GM12878 (cell line): ENCODE data around the gene PAQR5. TPM values are rescaled to one million over a fixed set of nuclear protein-coding genes. Genes with fewer than 3 reads are reported as not detected.

ENCODE experiments used
- ATAC-seq: fragments of 200-7000 bp; cut with Tn5 transposase; 3 replicates; pipeline ENCODE4 v1.9.1; 2020; ENCODE audit warnings: mild to moderate bottlenecking, moderate library complexity
- BruUV-seq: library from RNA; stranded (reverse); fragments of 400-500 nt; replicated peaks from 2 replicates; lab custom pipeline; 2021; lab: Mats Ljungman, UMichigan
- CTCF ChIA-PET: fragments of 300-600 bp; sonication (Branson Sonifier 250); formaldehyde crosslinking; extraction: SDS; loops from one replicate; lab custom pipeline; 2021; ENCODE audit warnings: inconsistent platforms; lab: Yijun Ruan, JAX
- POLR2A ChIA-PET: fragments of 350-600 bp; formaldehyde crosslinking; extraction: SDS; loops from one replicate; lab custom pipeline; 2021; ENCODE audit warnings: inconsistent platforms; lab: Charles Lee
- RAD21 ChIA-PET: fragments of 300-600 bp; sonication (Branson Sonifier 250); formaldehyde crosslinking; loops from one replicate; lab custom pipeline; 2023; ENCODE audit warnings: antibody characterized with exemption; ENCODE audit not compliant: unreplicated experiment; lab: Charles Lee
- SMC1A ChIA-PET: fragments of 300-600 bp; sonication (Branson Sonifier 250); formaldehyde crosslinking; loops from one replicate; lab custom pipeline; 2023; ENCODE audit not compliant: unreplicated experiment, uncharacterized antibody; lab: Charles Lee
- DNase-seq: peaks from one replicate; pipeline ENCODE4 v3.0.0-alpha.2; 2011; ENCODE audit warnings: low read depth, low spot score
- FAIRE-seq: peaks from 3 replicates; lab custom pipeline; 2011; peaks lifted over from hg19 to GRCh38; lab: Jason Lieb, UNC
- H2AFZ ChIP-seq: 2 replicates; pipeline ENCODE4 v1.6.0; 2011; ENCODE audit warnings: low read depth, low read length, control low read depth; ENCODE audit not compliant: control insufficient read depth
- H3K27ac ChIP-seq: 2 replicates; pipeline ENCODE4 v1.5.1; 2011; ENCODE audit warnings: control low read depth; ENCODE audit not compliant: control insufficient read depth, insufficient read depth
- H3K27me3 ChIP-seq, 2 experiments: replicated peaks in 1 of 2; 2 replicates each; pipeline versions ENCODE4 v1.6.0 to v1.6.1; 2011; ENCODE audit warnings: low read length in 1 of 2; ENCODE audit not compliant: control insufficient read depth in 2 of 2, insufficient read depth in 2 of 2
- H3K36me3 ChIP-seq, 2 experiments: 2 replicates each; pipeline ENCODE4 v1.5.1; 2011; ENCODE audit warnings: low read length in 1 of 2; ENCODE audit not compliant: control insufficient read depth in 2 of 2, insufficient read depth in 2 of 2
- H3K4me1 ChIP-seq: 2 replicates; pipeline ENCODE4 v1.6.1; 2011; ENCODE audit warnings: mild to moderate bottlenecking, low read length, moderate library complexity, mixed read lengths; ENCODE audit not compliant: control insufficient read depth, insufficient read depth
- H3K4me2 ChIP-seq: 2 replicates; pipeline ENCODE4 v1.6.0; 2011; ENCODE audit warnings: control low read depth; ENCODE audit not compliant: control insufficient read depth, insufficient read depth
- H3K4me3 ChIP-seq: fragments of 200-600 bp; sonication (generic); 2 replicates; pipeline ENCODE4 v1.5.1; 2016
- H3K79me2 ChIP-seq: 2 replicates; pipeline ENCODE4 v1.6.0; 2011; ENCODE audit warnings: low read length; ENCODE audit not compliant: control insufficient read depth, insufficient read depth
- H3K9ac ChIP-seq: 2 replicates; pipeline ENCODE4 v1.8.0; 2011; ENCODE audit warnings: low read length, control low read depth, mixed read lengths; ENCODE audit not compliant: control insufficient read depth, insufficient read depth
- H3K9me3 ChIP-seq: replicated peaks from 3 replicates; pipeline ENCODE4 v1.5.1; 2011; ENCODE audit warnings: mild to moderate bottlenecking, low read length; ENCODE audit not compliant: control insufficient read depth, insufficient read depth
- H4K20me1 ChIP-seq: 2 replicates; pipeline ENCODE4 v1.6.0; 2011; ENCODE audit not compliant: control insufficient read depth, insufficient read depth
- BACH1 ChIP-seq: fragments of 450-650 bp; IDR thresholded peaks from 2 replicates; pipeline ENCODE4 v1.6.1; 2017; ENCODE audit warnings: mild to moderate bottlenecking, borderline replicate concordance
- CREM ChIP-seq: IDR thresholded peaks from 2 replicates; pipeline ENCODE4 v1.6.1; 2014; ENCODE audit warnings: antibody characterized with exemption, low read depth
- FOXK2 ChIP-seq: fragments of 450-650 bp; IDR thresholded peaks from 2 replicates; pipeline ENCODE4 v1.6.1; 2017; ENCODE audit warnings: mild to moderate bottlenecking, moderate library complexity
- KLF5 ChIP-seq: fragments of 450-650 bp; IDR thresholded peaks from 2 replicates; pipeline ENCODE4 v1.6.1; 2014; ENCODE audit warnings: mild to moderate bottlenecking; ENCODE audit not compliant: partially characterized antibody
- MXI1 ChIP-seq: fragments of 150-350 bp; IDR thresholded peaks from 2 replicates; pipeline ENCODE4 v1.6.1; 2011; ENCODE audit warnings: low read depth, mild to moderate bottlenecking, inconsistent platforms, low read length, improper control_type of control experiment
- NFIC ChIP-seq: IDR thresholded peaks from 2 replicates; pipeline ENCODE4 v1.6.1; 2012; ENCODE audit warnings: low read depth, mild to moderate bottlenecking, inconsistent platforms, low read length, moderate library complexity
- PAX5 ChIP-seq: IDR thresholded peaks from 2 replicates; pipeline ENCODE4 v1.6.1; 2011; ENCODE audit warnings: low read depth, low read length, borderline replicate concordance
- RUNX3 ChIP-seq: IDR thresholded peaks from 2 replicates; pipeline ENCODE4 v1.6.1; 2012; ENCODE audit warnings: low read length, inconsistent platforms
- SMAD5 ChIP-seq: IDR thresholded peaks from 2 replicates; pipeline ENCODE4 v1.6.1; 2016; ENCODE audit warnings: antibody characterized with exemption, low read depth
- TCF7 ChIP-seq: IDR thresholded peaks from 2 replicates; pipeline ENCODE4 v1.6.1; 2014; ENCODE audit warnings: antibody characterized with exemption, borderline replicate concordance
- WGBS: methylation state at CpG from one replicate; pipeline ENCODE4 v1.1.6; 2016; ENCODE audit warnings: low lambda C conversion rate; ENCODE audit not compliant: insufficient replicate concordance, insufficient coverage; ENCODE audit errors: missing lambda C conversion rate; 5-methylcytosine and 5-hydroxymethylcytosine counted together
- in situ Hi-C: fragments of 300-500 bp; cut with MboI; formaldehyde crosslinking; loops from 9 replicates; pipeline ENCODE4 v1.14.3; 2018; ENCODE audit warnings: mixed read lengths
- intact Hi-C: fragments of 100-400 bp; cut with micrococcal nuclease; formaldehyde crosslinking; loops from one replicate; pipeline ENCODE4 v1.14.2; 2022; ENCODE audit not compliant: unreplicated experiment
- polyA plus RNA-seq, 11 experiments: library from polyadenylated mRNA; depleted of rRNA in 4 of 11; unstranded in 6 of 11; stranded (reverse) in 5 of 11; fragments of >200 nt; fragmentation: Nextera tagmentation in 4 of 11; fragmentation: Illumina TruSeq in 1 of 11; extraction: Ambion mirVana in 4 of 11; extraction: Trizol in 1 of 11; gene quantifications; 1 replicate in 1 of 11; 2 replicates in 10 of 11; pipeline versions ENCODE4 v1.2.1 to v1.2.3, GENCODE V29; 2011 to 2016; ENCODE audit warnings: inconsistent platforms in 2 of 11, missing spikeins in 2 of 11, low read depth in 1 of 11
- total RNA-seq, 4 experiments: library from RNA; depleted of rRNA in 3 of 4; stranded (reverse); fragments of >200 nt in 3 of 4; fragmentation: Illumina TruSeq in 1 of 4; extraction: Trizol in 1 of 4; gene quantifications; 2 replicates each; pipeline versions ENCODE4 v1.2.1 to v1.2.3, GENCODE V29; 2013 to 2021
- TF ChIP-seq, protein P1 (sequence below): fragments of 150-350 bp; IDR thresholded peaks from 2 replicates; pipeline ENCODE4 v1.6.1; 2014; ENCODE audit warnings: mild to moderate bottlenecking, low read depth, low read length
- TF ChIP-seq, protein P2 (sequence below): fragments of 450-650 bp; IDR thresholded peaks from 2 replicates; pipeline ENCODE4 v1.6.1; 2017; ENCODE audit warnings: mild to moderate bottlenecking
- TF ChIP-seq, protein P3 (sequence below): fragments of 450-650 bp; IDR thresholded peaks from 2 replicates; pipeline ENCODE4 v1.6.1; 2014; ENCODE audit warnings: mild to moderate bottlenecking

PAQR5 gene
- total and polyA plus RNA-seq, 10 of the 15 experiments (the other 5 are each of a cell fraction or from before 2014, with no cell fraction given): 0.02 to 0.03 TPM; not detected in 8

DNA sequence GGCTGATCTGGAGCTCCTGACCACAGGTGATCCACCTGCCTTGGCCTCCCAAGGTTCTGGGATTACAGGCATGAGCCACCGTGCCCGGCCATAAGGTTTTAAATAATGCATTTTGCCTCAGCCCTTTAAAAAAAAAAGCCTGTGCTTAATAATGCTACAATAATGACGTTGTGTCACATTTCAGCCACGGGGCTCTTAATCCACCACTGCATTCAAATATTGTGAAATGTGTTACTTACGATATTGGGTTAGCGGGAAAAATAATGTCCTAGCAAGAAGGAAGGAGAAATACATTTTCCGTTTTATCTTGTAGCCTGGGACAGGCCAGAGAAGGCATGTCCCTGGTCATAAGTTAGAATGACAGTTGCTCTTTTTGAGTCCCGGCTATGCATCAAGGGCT is 17.6 kb downstream of the PAQR5 start:
- H2AFZ ChIP-seq: no peak overlapping the region
- no peaks in the 10 kb centered on the region for H3K4me1 ChIP-seq
- CTCF ChIA-PET: no interaction called here
- intact Hi-C loops (no loop called here), in situ Hi-C loops (no loop called here)
- no peaks in the 10 kb centered on the region for H3K36me3 ChIP-seq
- H3K9ac ChIP-seq: no peak overlapping the region
- ATAC-seq (no peak), FAIRE-seq (no peak), DNase-seq (no peak)
- no peak overlapping the region for H3K27ac ChIP-seq
- 42% methylated on average over 8 of the region's 8 CpGs for WGBS
- no peaks in the 10 kb centered on the region for H3K9me3 ChIP-seq
- H3K79me2 ChIP-seq: no peaks in the 10 kb centered on the region
- peaks cover 0 to 4% of the 10 kb centered on the region in 2 experiments; a peak in 1 of 4 replicates for H3K27me3 ChIP-seq
- no TSS peak for BruUV-seq
- no peak overlapping the region for H3K4me3 ChIP-seq
- POLR2A ChIA-PET: no interaction called here
- no peak for TF ChIP-seq RUNX3
- no peak for TF ChIP-seq BACH1
- TF ChIP-seq FOXK2: no peak
- TF ChIP-seq SMAD5: no peak
- no peak for TF ChIP-seq TCF7
- TF ChIP-seq MXI1: no peak
- TF ChIP-seq, protein P1, sequence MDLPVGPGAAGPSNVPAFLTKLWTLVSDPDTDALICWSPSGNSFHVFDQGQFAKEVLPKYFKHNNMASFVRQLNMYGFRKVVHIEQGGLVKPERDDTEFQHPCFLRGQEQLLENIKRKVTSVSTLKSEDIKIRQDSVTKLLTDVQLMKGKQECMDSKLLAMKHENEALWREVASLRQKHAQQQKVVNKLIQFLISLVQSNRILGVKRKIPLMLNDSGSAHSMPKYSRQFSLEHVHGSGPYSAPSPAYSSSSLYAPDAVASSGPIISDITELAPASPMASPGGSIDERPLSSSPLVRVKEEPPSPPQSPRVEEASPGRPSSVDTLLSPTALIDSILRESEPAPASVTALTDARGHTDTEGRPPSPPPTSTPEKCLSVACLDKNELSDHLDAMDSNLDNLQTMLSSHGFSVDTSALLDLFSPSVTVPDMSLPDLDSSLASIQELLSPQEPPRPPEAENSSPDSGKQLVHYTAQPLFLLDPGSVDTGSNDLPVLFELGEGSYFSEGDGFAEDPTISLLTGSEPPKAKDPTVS: no peak
- no peak for TF ChIP-seq NFIC
- TF ChIP-seq KLF5: no peak
- TF ChIP-seq, protein P2, sequence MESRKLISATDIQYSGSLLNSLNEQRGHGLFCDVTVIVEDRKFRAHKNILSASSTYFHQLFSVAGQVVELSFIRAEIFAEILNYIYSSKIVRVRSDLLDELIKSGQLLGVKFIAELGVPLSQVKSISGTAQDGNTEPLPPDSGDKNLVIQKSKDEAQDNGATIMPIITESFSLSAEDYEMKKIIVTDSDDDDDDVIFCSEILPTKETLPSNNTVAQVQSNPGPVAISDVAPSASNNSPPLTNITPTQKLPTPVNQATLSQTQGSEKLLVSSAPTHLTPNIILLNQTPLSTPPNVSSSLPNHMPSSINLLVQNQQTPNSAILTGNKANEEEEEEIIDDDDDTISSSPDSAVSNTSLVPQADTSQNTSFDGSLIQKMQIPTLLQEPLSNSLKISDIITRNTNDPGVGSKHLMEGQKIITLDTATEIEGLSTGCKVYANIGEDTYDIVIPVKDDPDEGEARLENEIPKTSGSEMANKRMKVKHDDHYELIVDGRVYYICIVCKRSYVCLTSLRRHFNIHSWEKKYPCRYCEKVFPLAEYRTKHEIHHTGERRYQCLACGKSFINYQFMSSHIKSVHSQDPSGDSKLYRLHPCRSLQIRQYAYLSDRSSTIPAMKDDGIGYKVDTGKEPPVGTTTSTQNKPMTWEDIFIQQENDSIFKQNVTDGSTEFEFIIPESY: no peak
- TF ChIP-seq, protein P3, sequence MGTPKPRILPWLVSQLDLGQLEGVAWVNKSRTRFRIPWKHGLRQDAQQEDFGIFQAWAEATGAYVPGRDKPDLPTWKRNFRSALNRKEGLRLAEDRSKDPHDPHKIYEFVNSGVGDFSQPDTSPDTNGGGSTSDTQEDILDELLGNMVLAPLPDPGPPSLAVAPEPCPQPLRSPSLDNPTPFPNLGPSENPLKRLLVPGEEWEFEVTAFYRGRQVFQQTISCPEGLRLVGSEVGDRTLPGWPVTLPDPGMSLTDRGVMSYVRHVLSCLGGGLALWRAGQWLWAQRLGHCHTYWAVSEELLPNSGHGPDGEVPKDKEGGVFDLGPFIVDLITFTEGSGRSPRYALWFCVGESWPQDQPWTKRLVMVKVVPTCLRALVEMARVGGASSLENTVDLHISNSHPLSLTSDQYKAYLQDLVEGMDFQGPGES: no peak
- no peak for TF ChIP-seq CREM
- TF ChIP-seq PAX5: no peak
- RAD21 ChIA-PET: no interaction called here
- SMC1A ChIA-PET: no interaction called here
- H3K4me2 ChIP-seq: no peak overlapping the region
- no peaks in the 10 kb centered on the region for H4K20me1 ChIP-seq
